NB4 (cell line): Measurements from ENCODE around the gene FZD7.

Source experiments
- CTCF ChIP-seq: IDR thresholded peaks from one replicate; pipeline ENCODE4 v1.5.1; 2012; ENCODE audit warnings: low read depth, low read length
- MAX ChIP-seq: IDR thresholded peaks from 2 replicates; pipeline ENCODE4 v1.6.1; 2011; ENCODE audit warnings: low read depth, low read length
- MYC ChIP-seq: IDR thresholded peaks from 2 replicates; pipeline ENCODE4 v1.6.1; 2011; ENCODE audit warnings: low read depth, low read length
- POLR2A ChIP-seq: IDR thresholded peaks from 2 replicates; pipeline ENCODE4 v1.6.1; 2011; ENCODE audit warnings: mild to moderate bottlenecking; ENCODE audit not compliant: insufficient read length; ENCODE audit errors: extremely low read depth

- no peak for TF ChIP-seq CTCF
- no peak for TF ChIP-seq POLR2A
- TF ChIP-seq MAX = no peak
- no peak for TF ChIP-seq MYC
Measured at GRCh38 chr2:202069170-202070067, 35.8 kb downstream of the FZD7 start.
